DOHH2 (cell line): ENCODE results near the gene SHPK.

Experiments used
- H3F3A ChIP-seq: fragments of 200-600 bp; sonication (generic), shearing (Covaris generic); 2 replicates; pipeline ENCODE4 v1.6.0; 2016; ENCODE audit warnings: antibody characterized with exemption, mild to moderate bottlenecking; ENCODE audit not compliant: control insufficient read depth, insufficient read depth
- H3K27ac ChIP-seq: fragments of 200-600 bp; sonication (generic); 2 replicates; pipeline ENCODE4 v1.5.1; 2014; ENCODE audit warnings: low read depth, mild to moderate bottlenecking, low read length, moderate library complexity
- H3K27me3 ChIP-seq: fragments of 200-600 bp; sonication (generic); 2 replicates; pipeline ENCODE4 v1.6.1; 2014; ENCODE audit warnings: mild to moderate bottlenecking, low read length, mixed read lengths; ENCODE audit not compliant: control insufficient read depth
- H3K36me3 ChIP-seq: fragments of 200-600 bp; sonication (generic); 2 replicates; pipeline ENCODE4 v1.6.1; 2014; ENCODE audit warnings: mild to moderate bottlenecking, low read length, moderate library complexity, mixed read lengths; ENCODE audit not compliant: control insufficient read depth
- H3K4me1 ChIP-seq: fragments of 200-600 bp; sonication (generic); 2 replicates; pipeline ENCODE4 v1.6.1; 2014; ENCODE audit warnings: mild to moderate bottlenecking, low read length, mixed read lengths; ENCODE audit not compliant: control insufficient read depth
- H3K4me2 ChIP-seq: fragments of 200-600 bp; sonication (generic); 2 replicates; pipeline ENCODE4 v1.6.0; 2014; ENCODE audit warnings: mild to moderate bottlenecking, low read length, moderate library complexity
- H3K4me3 ChIP-seq: fragments of 200-600 bp; sonication (generic); 2 replicates; pipeline ENCODE4 v1.5.1; 2014; ENCODE audit warnings: mild to moderate bottlenecking, low read length, mixed read lengths
- H3K79me2 ChIP-seq: fragments of 200-600 bp; sonication (generic); 2 replicates; pipeline ENCODE4 v1.6.1; 2014; ENCODE audit warnings: mild to moderate bottlenecking, low read length, mixed read lengths; ENCODE audit not compliant: control insufficient read depth
- H3K9me2 ChIP-seq: fragments of 200-600 bp; sonication (generic); replicated peaks from 2 replicates; pipeline ENCODE4 v1.6.1; 2014; ENCODE audit warnings: mild to moderate bottlenecking, low read length, mixed read lengths; ENCODE audit not compliant: control insufficient read depth
- H3K9me3 ChIP-seq: fragments of 200-600 bp; sonication (generic); 2 replicates; pipeline ENCODE4 v1.6.1; 2014; ENCODE audit warnings: antibody characterized with exemption, low read length, mixed read lengths; ENCODE audit not compliant: control insufficient read depth, insufficient read depth
- H4K20me1 ChIP-seq: fragments of 200-600 bp; sonication (generic); 2 replicates; pipeline ENCODE4 v1.6.0; 2014; ENCODE audit warnings: low read depth, mild to moderate bottlenecking, antibody characterized with exemption, low read length, moderate library complexity; ENCODE audit not compliant: control insufficient read depth, insufficient read depth
- CTCF ChIP-seq: fragments of 200-600 bp; sonication (generic); IDR thresholded peaks from one replicate; pipeline ENCODE4 v1.5.1; 2014; ENCODE audit warnings: antibody characterized with exemption, mild to moderate bottlenecking, low read depth, low read length; ENCODE audit not compliant: poor library complexity, severe bottlenecking
- EZH2phosphoT487 ChIP-seq: fragments of 200-600 bp; sonication (generic); IDR thresholded peaks from 2 replicates; pipeline ENCODE4 v1.6.1; 2017; ENCODE audit warnings: borderline replicate concordance, mild to moderate bottlenecking, antibody characterized with exemption, low read length, moderate library complexity, mixed read lengths

Gene SHPK

GRCh38 chr17:3641014-3641413 lies 5.0 kb upstream of the SHPK start:
- Histone ChIP-seq H3K9me2 (no peaks in the 10 kb centered on the region), H3K4me1 (peaks cover 22% of the 10 kb centered on the region), H4K20me1 (no peaks in the 10 kb centered on the region), H3K79me2 (no peaks in the 10 kb centered on the region), H3K4me3 (no peak overlapping the region), H3K9me3 (no peaks in the 10 kb centered on the region), H3K4me2 (no peak overlapping the region), H3K36me3 (no peaks in the 10 kb centered on the region), H3F3A (peaks cover 5% of the 10 kb centered on the region; the same call in 1 of the 2 replicates), H3K27me3 (no peaks in the 10 kb centered on the region), H3K27ac (no peak overlapping the region)
- TF ChIP-seq CTCF (no peak), EZH2phosphoT487 (no peak)

GRCh38 chr17:3639981-3640596 lies 4.0 kb upstream of the SHPK start:
- Histone ChIP-seq H4K20me1 (no peaks in the 10 kb centered on the region), H3K4me3 (no peak overlapping the region), H3K4me1 (peaks cover 18% of the 10 kb centered on the region), H3K27me3 (no peaks in the 10 kb centered on the region), H3K79me2 (peaks cover 7% of the 10 kb centered on the region), H3F3A (peaks cover 5% of the 10 kb centered on the region; the same call in 1 of the 2 replicates), H3K36me3 (no peaks in the 10 kb centered on the region), H3K9me2 (no peaks in the 10 kb centered on the region), H3K9me3 (no peaks in the 10 kb centered on the region), H3K4me2 (peak overlapping the region; percentile 31), H3K27ac (no peak overlapping the region)
- TF ChIP-seq CTCF (no peak), EZH2phosphoT487 (no peak)

GRCh38 chr17:3636908-3637373 lies 891 bp upstream of the SHPK start:
- H3K4me2 ChIP-seq, result peak overlapping the region; percentile 88
- no peaks in the 10 kb centered on the region for H3K27me3 ChIP-seq
- H3K36me3 ChIP-seq, result no peaks in the 10 kb centered on the region
- no peaks in the 10 kb centered on the region for H4K20me1 ChIP-seq
- no peaks in the 10 kb centered on the region for H3K9me2 ChIP-seq
- no peaks in the 10 kb centered on the region for H3K9me3 ChIP-seq
- peaks cover 11% of the 10 kb centered on the region for H3K79me2 ChIP-seq
- no peak overlapping the region for H3K27ac ChIP-seq
- peak overlapping the region; percentile 87 for H3K4me3 ChIP-seq
- peaks cover 17% of the 10 kb centered on the region for H3K4me1 ChIP-seq
- peaks cover 5% of the 10 kb centered on the region; the same call in 1 of the 2 replicates for H3F3A ChIP-seq
- no peak for TF ChIP-seq EZH2phosphoT487

GRCh38 chr17:3635474-3636153 lies 436 bp downstream of the SHPK start:
- Histone ChIP-seq H3K4me2 (peak overlapping the region; percentile 88), H3K27me3 (no peaks in the 10 kb centered on the region), H4K20me1 (no peaks in the 10 kb centered on the region), H3K79me2 (peaks cover 11% of the 10 kb centered on the region), H3K9me3 (no peaks in the 10 kb centered on the region), H3K4me3 (peak overlapping the region; percentile 87), H3K36me3 (no peaks in the 10 kb centered on the region), H3K27ac (no peak overlapping the region), H3K4me1 (peaks cover 17% of the 10 kb centered on the region), H3K9me2 (no peaks in the 10 kb centered on the region), H3F3A (peaks cover 5% of the 10 kb centered on the region; the same call in 1 of the 2 replicates)
- TF ChIP-seq EZH2phosphoT487 (no peak), CTCF (no peak)
